Kidney (tissue), 14 donors: Measurements from ENCODE around the gene CLDN6. TPM values are rescaled to one million over a fixed set of nuclear protein-coding genes. Genes with fewer than 3 reads are reported as not detected.

Experiments used
- DNase-seq, 5 donors: peaks; one replicate each; pipeline ENCODE4 v3.0.0-alpha.2; 2013 to 2020
- FAIRE-seq: peaks from 2 replicates; lab custom pipeline; 2012; peaks lifted over from hg19 to GRCh38; lab: Jason Lieb, UNC
- H3K27ac ChIP-seq, 2 donors: one replicate each; pipeline ENCODE4 v1.7.0; 2013; ENCODE audit warnings: low read depth in 2 of 2, low read length in 2 of 2, inconsistent platforms in 1 of 2
- H3K27me3 ChIP-seq: one replicate; pipeline ENCODE4 v1.7.1; 2013; ENCODE audit warnings: low read length, inconsistent platforms; ENCODE audit not compliant: control insufficient read depth, insufficient read depth
- H3K36me3 ChIP-seq, 3 donors: one replicate each; pipeline versions ENCODE4 v1.7.0 to v1.7.1; 2013; ENCODE audit warnings: low read length in 3 of 3, control low read depth in 1 of 3, inconsistent platforms in 1 of 3; ENCODE audit not compliant: insufficient read depth in 3 of 3, control insufficient read depth in 2 of 3
- H3K4me1 ChIP-seq, 3 donors: one replicate each; pipeline versions ENCODE4 v1.7.0 to v1.7.1; 2013; ENCODE audit warnings: low read length in 3 of 3, inconsistent platforms in 1 of 3, low read depth in 1 of 3; ENCODE audit not compliant: control insufficient read depth in 2 of 3, insufficient read depth in 2 of 3
- H3K4me3 ChIP-seq, 3 donors: one replicate each; pipeline versions ENCODE4 v1.7.0 to v1.8.1; 2013; ENCODE audit warnings: low read length in 3 of 3, control low read depth in 1 of 3, inconsistent platforms in 1 of 3
- H3K9ac ChIP-seq, 3 donors: one replicate each; pipeline versions ENCODE4 v1.7.0 to v1.7.1; 2013; ENCODE audit warnings: low read length in 3 of 3, control low read depth in 1 of 3, inconsistent platforms in 1 of 3
- H3K9me3 ChIP-seq, 3 donors: one replicate each; pipeline versions ENCODE4 v1.7.0 to v1.7.1; 2013; ENCODE audit warnings: low read length in 3 of 3, control low read depth in 1 of 3, inconsistent platforms in 1 of 3; ENCODE audit not compliant: control insufficient read depth in 2 of 3, insufficient read depth in 1 of 3
- intact Hi-C: fragments of 100-400 bp; cut with DNase I; formaldehyde crosslinking; loops from one replicate; pipeline ENCODE4 v1.11.1; 2022
- polyA plus RNA-seq: library from polyadenylated mRNA; stranded (reverse); fragments of 350-450 nt; fragmentation: Illumina TruSeq; extraction: RNeasy Lipid Tissue Mini Kit (QIAGEN cat#74804); gene quantifications from one replicate; pipeline ENCODE4 v1.2.3, GENCODE V29; 2014; ENCODE audit warnings: low read depth, low replicate concordance; ENCODE audit not compliant: insufficient read depth
- total RNA-seq: library from RNA; stranded (reverse); fragmentation: NEBNext Ultra II Directional; extraction: Animal tissue kit (Norgen Biotek cat#: 25700); gene quantifications from one replicate; pipeline ENCODE4 v1.2.1, GENCODE V29; 2021
- TF ChIP-seq, protein P1 (sequence below): IDR thresholded peaks from 3 replicates; pipeline ENCODE4 v1.5.1; 2012; ENCODE audit warnings: mild to moderate bottlenecking, moderate library complexity, borderline replicate concordance; ENCODE audit not compliant: insufficient read depth; ENCODE audit errors: extremely low read depth
- donor health status: control.
- donor health status: control.
- donor health status: control.
- donor health status: control.
- donor health status: control.
- donor health status: DM: yes; HTN: yes; CAD: no.
- donor health status: Normal renal cell carcinoma (clear cell type).

CLDN6 gene
- total and polyA plus RNA-seq, 2 donors from 2014 or later: 0.47 TPM; not detected in 1

DNA sequence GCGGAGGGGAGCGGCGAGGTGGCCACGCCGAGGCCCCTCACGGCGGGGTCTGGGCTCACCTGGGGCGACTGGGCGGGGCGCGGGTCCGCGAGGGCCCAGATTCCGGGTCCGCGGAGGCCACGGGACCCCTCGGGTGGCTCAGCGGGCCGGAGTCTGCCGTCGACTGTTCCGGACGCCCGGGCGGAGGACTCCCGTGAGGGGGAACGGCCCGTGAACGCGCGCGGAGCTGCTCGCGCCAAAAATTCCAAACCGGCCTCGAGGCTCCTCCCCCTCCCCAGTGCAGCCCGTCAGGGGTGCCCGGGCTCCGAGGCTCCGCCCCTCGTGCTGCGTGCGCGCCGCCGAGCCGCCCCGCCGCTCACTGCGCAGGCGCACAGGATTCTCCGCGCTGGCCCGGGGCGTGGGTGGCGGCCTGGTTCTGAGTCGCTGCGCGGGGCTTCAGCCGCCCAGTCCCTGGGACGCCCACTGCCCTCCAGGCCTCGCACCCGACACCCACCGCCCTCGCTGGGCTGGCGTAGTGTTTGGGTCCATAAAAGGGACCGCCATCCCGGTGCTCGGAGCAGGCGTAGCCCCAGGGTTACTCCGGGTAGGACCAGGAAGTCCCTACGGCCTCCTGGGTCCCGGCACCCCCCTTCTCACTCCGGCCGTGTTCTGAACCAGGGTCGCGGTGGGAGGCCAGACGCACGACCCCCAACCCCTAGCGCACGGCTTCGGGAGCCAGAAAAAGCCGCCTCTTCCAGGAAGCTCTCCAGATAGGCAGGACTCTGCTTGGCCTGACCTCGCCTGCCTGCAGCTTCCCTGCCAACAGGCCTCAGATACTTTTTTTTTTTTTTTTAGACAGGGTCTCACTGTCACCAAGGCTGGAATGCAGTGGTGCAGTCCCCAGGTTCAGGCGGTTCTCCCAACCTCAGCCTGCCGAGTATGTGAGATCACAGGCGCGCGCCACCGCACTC, 37.5 kb downstream of the CLDN6 start, which contains the start of gene PKMYT1:
Gene PKMYT1, minus strand, starts transcription at position 220 of the 950 bp plus-strand sequence. CDS start 789 bp downstream, outside the sequence.
- DNase-seq (peak; percentile 93 to 97 (median 95)), FAIRE-seq (no peak)
- Histone ChIP-seq H3K9ac (peak within 1 kb of the TSS; percentile 42 to 78 (median 77)), H3K36me3 (no peaks in the 10 kb centered on the region), H3K27ac (no peak within 1 kb of the TSS), H3K4me3 (peak within 1 kb of the TSS; percentile 66 to 87 (median 69)), H3K9me3 (no peaks in the 10 kb centered on the region), H3K4me1 (peaks cover 0 to 6% (median 0%) of the 10 kb centered on the region in 3 donors), H3K27me3 (no peaks in the 10 kb centered on the region)
- TF ChIP-seq, protein P1, sequence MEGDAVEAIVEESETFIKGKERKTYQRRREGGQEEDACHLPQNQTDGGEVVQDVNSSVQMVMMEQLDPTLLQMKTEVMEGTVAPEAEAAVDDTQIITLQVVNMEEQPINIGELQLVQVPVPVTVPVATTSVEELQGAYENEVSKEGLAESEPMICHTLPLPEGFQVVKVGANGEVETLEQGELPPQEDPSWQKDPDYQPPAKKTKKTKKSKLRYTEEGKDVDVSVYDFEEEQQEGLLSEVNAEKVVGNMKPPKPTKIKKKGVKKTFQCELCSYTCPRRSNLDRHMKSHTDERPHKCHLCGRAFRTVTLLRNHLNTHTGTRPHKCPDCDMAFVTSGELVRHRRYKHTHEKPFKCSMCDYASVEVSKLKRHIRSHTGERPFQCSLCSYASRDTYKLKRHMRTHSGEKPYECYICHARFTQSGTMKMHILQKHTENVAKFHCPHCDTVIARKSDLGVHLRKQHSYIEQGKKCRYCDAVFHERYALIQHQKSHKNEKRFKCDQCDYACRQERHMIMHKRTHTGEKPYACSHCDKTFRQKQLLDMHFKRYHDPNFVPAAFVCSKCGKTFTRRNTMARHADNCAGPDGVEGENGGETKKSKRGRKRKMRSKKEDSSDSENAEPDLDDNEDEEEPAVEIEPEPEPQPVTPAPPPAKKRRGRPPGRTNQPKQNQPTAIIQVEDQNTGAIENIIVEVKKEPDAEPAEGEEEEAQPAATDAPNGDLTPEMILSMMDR: no peak
- intact Hi-C loops: no loop called here

DNA sequence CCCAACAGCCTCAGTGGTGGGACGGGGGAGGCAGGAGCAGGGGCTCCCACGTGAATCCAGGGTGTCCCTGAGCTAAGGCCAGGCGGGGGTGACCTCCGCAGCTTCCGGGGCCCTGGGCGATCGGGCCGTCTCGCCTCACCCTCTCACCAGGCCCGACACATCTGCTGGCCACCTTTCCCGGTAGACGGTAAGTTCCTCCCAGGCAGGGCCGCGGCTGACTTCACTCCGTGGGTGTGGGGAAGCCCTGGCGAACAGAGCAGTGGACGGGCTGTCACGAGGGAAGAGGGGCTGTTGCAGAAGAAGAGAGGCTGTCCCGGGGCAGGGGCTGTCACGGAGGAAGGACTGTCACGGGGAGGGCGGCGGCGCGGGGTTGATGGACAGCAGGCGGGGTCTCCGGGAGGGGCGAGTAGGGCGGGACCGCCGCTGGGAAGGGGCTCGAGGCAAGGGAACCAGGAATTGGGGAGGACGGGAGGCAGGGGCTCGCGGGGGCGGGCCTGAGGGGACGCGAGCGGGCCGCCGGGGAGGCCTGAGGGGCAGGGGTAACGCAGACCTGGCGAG, 38.2 kb downstream of the CLDN6 start:
- DNase-seq: peak in 2 of 5 donors; percentile 79 to 81
- TF ChIP-seq, protein P1: no peak
- no peaks in the 10 kb centered on the region for H3K27me3 ChIP-seq
- H3K4me1 ChIP-seq: peaks cover 0 to 6% (median 0%) of the 10 kb centered on the region in 3 donors
- no peaks in the 10 kb centered on the region for H3K9me3 ChIP-seq
- intact Hi-C loops: no loop called here
- peak overlapping the region in 1 of 3 donors; percentile 87 for H3K4me3 ChIP-seq
- no peak overlapping the region for H3K27ac ChIP-seq
- FAIRE-seq: no peak
- no peaks in the 10 kb centered on the region for H3K36me3 ChIP-seq
- H3K9ac ChIP-seq: no peak overlapping the region

GRCh38 chr16:2977440-2977839, 40.5 kb downstream of the CLDN6 start:
- H3K27ac ChIP-seq: no peak overlapping the region
- TF ChIP-seq, protein P1: no peak
- H3K36me3 ChIP-seq: no peaks in the 10 kb centered on the region

More at GRCh38 chr16:2977440-2977839, 40.5 kb downstream of the CLDN6 start:
- Histone ChIP-seq H3K9me3 (no peaks in the 10 kb centered on the region), H3K4me3 (no peak overlapping the region), H3K4me1 (peaks cover 0 to 6% (median 0%) of the 10 kb centered on the region in 3 donors), H3K27me3 (no peaks in the 10 kb centered on the region), H3K9ac (no peak overlapping the region)
- FAIRE-seq: no peak
- intact Hi-C loops: no loop called here
- DNase-seq: no peak
